T-helper 2 cell (primary cell): ENCODE measurements around the gene FAM222A.

Experiments used
- DNase-seq, 5 experiments: peaks; one replicate each; pipeline versions ENCODE4 v3.0.0 to v3.0.0-alpha.2; 2012 to 2022

Gene FAM222A

GRCh38 chr12:109726106-109726497, 12.5 kb downstream of the FAM222A start:
- DNase-seq: no peak

GRCh38 chr12:109726511-109727038, 12.9 kb downstream of the FAM222A start:
- DNase-seq: no peak

DNA sequence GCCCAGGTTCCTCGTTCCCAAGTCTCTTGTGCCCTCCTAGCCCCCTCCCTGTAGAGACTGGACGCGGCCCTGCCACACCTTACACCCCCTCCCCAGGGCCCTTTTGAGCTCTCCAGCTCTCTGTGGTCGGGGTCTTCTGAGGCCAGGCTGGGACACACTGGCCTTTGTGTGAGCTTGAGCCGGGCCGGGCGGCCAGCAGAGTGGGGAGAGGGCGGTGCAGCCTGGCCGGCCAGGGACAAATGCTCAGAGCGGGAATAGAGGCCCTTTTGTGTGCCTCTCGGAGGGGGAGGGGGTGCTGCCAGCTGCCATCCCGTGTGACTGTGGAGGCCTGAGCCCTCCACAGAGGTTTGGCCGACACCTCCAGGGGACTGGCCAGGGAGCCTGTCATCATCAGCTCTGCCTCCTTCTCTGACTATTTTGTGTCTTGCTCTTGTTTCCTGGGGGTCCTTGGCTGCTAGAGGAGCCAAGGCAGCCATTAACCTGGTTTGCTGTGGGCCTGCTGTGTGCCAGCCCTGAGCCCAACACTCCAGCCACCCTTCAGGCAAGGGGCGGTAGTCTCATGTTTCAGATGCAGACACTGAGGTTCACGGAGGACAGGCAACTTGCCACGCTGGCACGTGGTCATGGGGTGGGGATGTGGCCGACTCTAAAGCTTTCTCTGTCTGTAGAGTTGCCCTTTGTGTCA, 13.6 kb downstream of the FAM222A start:
- no peak for DNase-seq

- no peak for DNase-seq
These were observed 14.4 kb downstream of the FAM222A start for GRCh38 chr12:109727746-109728726.

DNA sequence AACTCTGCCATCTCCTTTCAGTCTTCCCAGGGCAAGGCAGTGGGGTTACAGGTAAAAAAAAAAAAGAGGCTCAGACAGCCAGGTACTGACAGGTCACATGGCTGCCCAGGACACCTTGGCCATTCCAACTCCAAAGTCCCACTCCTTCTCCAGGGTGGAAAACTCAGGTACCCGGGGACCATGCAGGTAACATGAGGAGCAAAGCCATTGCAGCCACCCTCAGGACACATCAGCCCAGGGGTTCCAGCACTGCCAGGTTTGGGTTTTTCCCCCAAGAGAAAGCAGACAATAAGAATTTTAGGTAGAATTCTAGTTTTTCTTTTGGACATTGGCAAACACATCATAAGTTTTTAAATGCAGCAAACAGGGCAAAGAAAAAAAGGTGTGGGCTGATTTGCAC, 15.3 kb downstream of the FAM222A start:
- DNase-seq: no peak

GRCh38 chr12:109729371-109729781, 15.8 kb downstream of the FAM222A start:
- DNase-seq: no peak

DNA sequence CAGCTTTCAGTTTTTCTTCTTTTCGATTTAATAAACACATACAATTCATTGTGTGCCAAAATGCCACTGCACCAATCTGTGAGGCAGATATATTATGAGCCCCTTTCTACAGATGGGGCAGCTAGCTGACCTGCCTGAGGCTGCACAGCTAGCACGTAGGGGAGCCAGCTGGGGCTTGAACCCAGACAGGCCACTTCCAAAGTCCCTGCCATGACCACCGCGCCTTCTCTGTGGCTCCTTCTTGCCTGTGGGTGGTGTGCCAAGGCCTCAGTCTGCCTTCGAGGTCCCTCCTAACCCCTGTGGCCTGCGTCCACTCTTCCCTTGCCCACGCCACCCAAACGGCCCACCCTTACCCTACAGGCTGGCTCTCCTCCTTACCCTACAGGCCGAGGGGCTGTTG, 16.2 kb downstream of the FAM222A start:
- no peak for DNase-seq

- no peak for DNase-seq
These were observed 16.9 kb downstream of the FAM222A start for GRCh38 chr12:109730306-109731145.

DNA sequence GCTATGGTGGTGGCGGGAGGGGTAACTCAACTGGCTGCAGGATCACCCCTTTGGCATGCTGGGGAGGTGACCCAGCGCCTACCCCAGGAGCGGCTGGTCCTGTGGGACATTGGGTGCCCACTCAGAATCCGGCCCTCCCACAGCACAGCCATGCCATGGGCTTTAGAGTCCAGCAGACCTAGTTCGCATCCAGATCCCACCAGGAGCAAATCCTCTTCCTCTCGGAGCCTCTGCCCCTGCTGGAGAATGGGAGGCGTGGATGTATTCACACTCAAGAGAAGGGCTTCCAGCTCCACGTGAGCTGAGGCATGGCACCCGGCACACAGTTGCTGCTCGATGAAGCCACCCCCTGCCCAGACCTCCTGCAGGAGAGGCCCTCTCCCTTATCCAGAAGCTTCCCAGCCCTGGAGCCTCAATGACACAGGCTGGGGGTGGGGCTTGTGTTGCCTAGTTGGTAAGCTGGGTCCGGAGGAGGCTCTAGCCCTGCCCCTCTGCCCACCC, 17.7 kb downstream of the FAM222A start:
- DNase-seq: no peak

DNA sequence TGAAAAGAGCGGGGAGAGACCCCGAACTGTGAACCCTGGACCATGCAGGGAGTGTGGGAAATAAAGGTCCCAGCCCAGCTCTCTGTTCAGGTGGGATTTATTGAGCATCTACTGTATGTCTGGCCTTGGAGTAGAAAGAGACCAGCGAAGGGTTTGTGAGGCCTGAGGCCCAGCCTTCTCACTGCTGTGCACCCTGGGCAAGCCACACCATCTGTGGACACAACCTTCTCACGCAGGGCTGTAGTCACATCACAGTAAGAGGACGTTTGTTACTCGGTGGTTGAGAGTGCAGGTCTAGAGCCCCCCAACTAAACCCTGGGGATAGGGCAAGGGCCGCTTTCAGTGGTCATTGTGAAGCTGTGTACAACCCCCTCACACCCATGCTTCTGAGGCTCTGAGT, 18.2 kb downstream of the FAM222A start:
- DNase-seq: no peak

- DNase-seq: no peak
These were observed 19.0 kb downstream of the FAM222A start for GRCh38 chr12:109732321-109733305.

GRCh38 chr12:109734219-109735000, 20.8 kb downstream of the FAM222A start:
- no peak for DNase-seq

- no peak for DNase-seq
These were observed 21.5 kb downstream of the FAM222A start for GRCh38 chr12:109735051-109735521.

DNA sequence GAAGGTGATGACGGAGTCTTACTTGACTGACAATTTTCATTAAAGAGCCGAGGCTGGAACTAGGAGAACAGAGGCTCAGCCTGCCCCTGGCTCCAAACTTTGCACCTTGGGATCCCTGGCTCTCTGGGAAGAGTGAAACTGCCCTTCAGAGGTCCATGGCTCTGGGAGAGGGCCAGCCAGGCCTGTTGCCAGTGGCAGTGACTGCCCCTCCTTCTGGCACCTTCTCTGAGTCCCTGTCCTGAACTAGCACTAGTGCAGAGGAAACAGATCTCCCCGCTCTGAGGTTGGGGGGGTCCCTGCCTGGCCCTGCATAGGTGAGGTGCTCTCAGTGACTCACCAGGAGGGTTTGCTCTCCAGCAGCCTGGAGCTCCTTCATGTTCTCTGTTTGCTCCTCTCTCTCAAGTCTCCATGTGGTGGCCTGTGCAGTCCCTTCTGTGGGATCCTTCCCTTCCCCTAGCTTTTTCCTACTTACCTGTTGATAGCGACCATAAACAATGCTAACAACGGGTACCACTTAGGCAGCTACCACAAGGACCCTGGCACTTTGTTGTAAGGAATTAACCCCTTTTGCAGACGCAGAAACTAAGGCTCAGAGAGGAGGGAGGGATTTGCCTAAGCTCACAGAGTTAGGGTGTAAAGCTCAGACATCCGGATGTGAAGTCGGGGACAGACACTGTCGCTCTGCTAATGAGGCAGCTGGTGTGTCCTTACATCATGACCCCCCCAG, 22.4 kb downstream of the FAM222A start:
- DNase-seq: peak in 1 of 5 experiments; percentile 5

- peak in 3 of 5 experiments; percentile 3 to 51 (median 7) for DNase-seq
These were observed 23.0 kb downstream of the FAM222A start for GRCh38 chr12:109736552-109737108.

DNA sequence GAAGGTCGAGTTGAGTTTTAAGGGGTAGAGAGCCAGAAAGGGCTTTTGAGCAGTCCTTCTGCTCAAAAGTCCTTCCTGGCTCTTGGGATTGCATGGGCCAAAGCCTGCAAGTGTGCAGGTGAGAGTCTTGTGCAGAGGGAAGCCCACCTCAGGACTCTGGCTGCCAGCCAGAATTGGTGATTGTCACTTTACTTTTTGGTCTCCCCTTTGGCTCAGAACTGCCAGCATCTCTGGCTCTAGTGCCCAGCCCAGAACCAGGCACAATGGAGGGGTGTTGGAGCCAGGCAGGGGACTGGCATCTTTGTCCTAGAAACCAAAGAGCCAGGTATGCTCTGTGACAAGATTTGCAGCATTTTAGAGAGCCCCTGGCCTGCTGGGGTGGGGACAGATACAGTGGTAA, 23.5 kb downstream of the FAM222A start:
- peak in 1 of 5 experiments; percentile 1 for DNase-seq

DNA sequence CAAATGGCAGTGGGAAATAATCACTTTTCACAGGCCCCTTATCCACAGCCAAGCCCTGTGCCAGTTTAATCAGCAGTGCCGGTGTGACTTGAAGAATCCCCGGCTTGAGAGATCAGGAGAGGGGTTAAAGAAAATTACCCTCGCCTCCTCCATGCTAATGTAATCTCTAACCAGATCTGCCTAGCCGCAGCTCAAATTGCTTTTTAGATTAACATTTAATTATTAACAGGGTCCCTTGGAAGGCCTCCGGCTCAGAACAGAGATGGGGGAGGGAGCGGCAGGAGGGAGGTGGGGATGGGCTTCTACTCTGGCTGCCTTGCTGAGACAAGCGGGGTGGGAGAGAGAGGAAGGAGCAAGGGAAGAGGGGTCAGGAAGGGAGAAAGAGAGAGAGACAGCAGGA, 24.0 kb downstream of the FAM222A start:
- no peak for DNase-seq

GRCh38 chr12:109738209-109738608, 24.6 kb downstream of the FAM222A start:
- no peak for DNase-seq
